GM12891 (cell line): ENCODE measurements around the gene MCTP2.

Experiments
- POLR2A ChIP-seq: IDR thresholded peaks from 2 replicates; pipeline ENCODE4 v1.6.1; 2011; ENCODE audit warnings: low read depth, low read length, control low read depth
- POLR2AphosphoS5 ChIP-seq: IDR thresholded peaks from 2 replicates; pipeline ENCODE4 v1.6.1; 2011; ENCODE audit warnings: low read depth, low read length, control low read depth
- TAF1 ChIP-seq: IDR thresholded peaks from 2 replicates; pipeline ENCODE4 v1.6.1; 2011; ENCODE audit warnings: low read depth, low read length, control low read depth

GRCh38 chr15:94351031-94351535 is 119.7 kb downstream of the MCTP2 start:
- TF ChIP-seq POLR2AphosphoS5 (no peak), POLR2A (no peak), TAF1 (no peak)
